NCI-H128 (cell line): Measurements from ENCODE around the gene RRAGD.
"Not testable (repeated sequence)": the region's sequence is repeated elsewhere in the genome, so short reads cannot be mapped to it uniquely, and the experiment has no call there.

Source experiments
- DNase-seq: peaks from one replicate; lab custom pipeline; 2025; ENCODE audit not compliant: unreplicated experiment; lab: John Stamatoyannopoulos, UW

RRAGD gene

GRCh38 chr6:89413006-89413400 is 930 bp upstream of the RRAGD start:
- no peak for DNase-seq

GRCh38 chr6:89411145-89412070 is 665 bp downstream of the RRAGD start:
- no peak for DNase-seq

GRCh38 chr6:89410788-89411144 is 1.3 kb downstream of the RRAGD start:
- DNase-seq: no peak

GRCh38 chr6:89410231-89410761 is 1.8 kb downstream of the RRAGD start:
- no peak for DNase-seq

- no peak for DNase-seq
Observed at GRCh38 chr6:89409461-89410035, 2.5 kb downstream of the RRAGD start.

GRCh38 chr6:89406141-89406540 is 5.9 kb downstream of the RRAGD start:
- no peak for DNase-seq

- no peak for DNase-seq
Observed at GRCh38 chr6:89404512-89404911, 7.6 kb downstream of the RRAGD start.

GRCh38 chr6:89402776-89403175 is 9.3 kb downstream of the RRAGD start:
- no peak for DNase-seq

- no peak for DNase-seq
Observed at GRCh38 chr6:89400912-89401399, 11.1 kb downstream of the RRAGD start.

GRCh38 chr6:89400050-89400449 is 12.0 kb downstream of the RRAGD start:
- DNase-seq: no peak

- no peak for DNase-seq
Observed at GRCh38 chr6:89398762-89399525, 13.1 kb downstream of the RRAGD start.

GRCh38 chr6:89397884-89398283 is 14.2 kb downstream of the RRAGD start:
- DNase-seq: not testable (repeated sequence)

- no peak for DNase-seq
Observed at GRCh38 chr6:89393659-89394058, 18.4 kb downstream of the RRAGD start.

- DNase-seq: no peak
Observed at GRCh38 chr6:89392823-89393222, 19.2 kb downstream of the RRAGD start.

- no peak for DNase-seq
Observed at GRCh38 chr6:89388846-89389245, 23.2 kb downstream of the RRAGD start.

GRCh38 chr6:89387516-89388201 is 24.4 kb downstream of the RRAGD start:
- DNase-seq: no peak

- DNase-seq: no peak
Observed at GRCh38 chr6:89386917-89387491, 25.1 kb downstream of the RRAGD start.

GRCh38 chr6:89385846-89386245 is 26.2 kb downstream of the RRAGD start:
- no peak for DNase-seq

GRCh38 chr6:89385156-89385667 is 26.9 kb downstream of the RRAGD start:
- DNase-seq: no peak

- no peak for DNase-seq
Observed at GRCh38 chr6:89381031-89381430, 31.0 kb downstream of the RRAGD start.
